ENCODE results near the gene AQP7.
"Not testable (repeated sequence)": the region's sequence is repeated elsewhere in the genome, so short reads cannot be mapped to it uniquely, and the experiment has no call there.

AQP7 gene

GRCh38 chr9:33402371-33402770 is at the start of gene AQP7:
AQP7 (minus strand) TSS chr9:33402568; CDS start chr9:33401262, 1,306 bp downstream.
- not testable (repeated sequence) for H3K27ac Mint-ChIP-seq; DNase-seq (ENCODE audit: low spot score in 2 of 2); ATAC-seq (ENCODE audit: low read depth); H3K36me3 Mint-ChIP-seq; H3K9me3 Mint-ChIP-seq; H3K4me1 Mint-ChIP-seq; H3K4me3 Mint-ChIP-seq
- H3K27me3 Mint-ChIP-seq, result peaks cover 14% of the 10 kb centered on the region

GRCh38 chr9:33450621-33451146 is 48.3 kb upstream of the AQP7 start:
- Mint-ChIP-seq H3K27ac (no peak overlapping the region), H3K4me3 (no peak overlapping the region), H3K4me1 (peaks cover 20% of the 10 kb centered on the region)

GRCh38 chr9:33449715-33450114 is 47.3 kb upstream of the AQP7 start:
- H3K27me3 Mint-ChIP-seq, result peaks cover 3% of the 10 kb centered on the region
- DNase-seq (ENCODE audit: low spot score in 2 of 2), result no peak

More at GRCh38 chr9:33450621-33451146, 48.3 kb upstream of the AQP7 start:
- ATAC-seq (ENCODE audit: low read depth) (no peak), DNase-seq (ENCODE audit: low spot score in 2 of 2) (no peak)
- Mint-ChIP-seq H3K9me3 (no peaks in the 10 kb centered on the region), H3K36me3 (no peaks in the 10 kb centered on the region), H3K27me3 (peaks cover 3% of the 10 kb centered on the region)

GRCh38 chr9:33447799-33448553 is 45.6 kb upstream of the AQP7 start:
- Mint-ChIP-seq H3K4me1 (peaks cover 20% of the 10 kb centered on the region), H3K36me3 (no peaks in the 10 kb centered on the region), H3K27ac (no peak overlapping the region), H3K27me3 (peaks cover 3% of the 10 kb centered on the region), H3K9me3 (no peaks in the 10 kb centered on the region), H3K4me3 (peak overlapping the region; percentile 90)
- ATAC-seq (ENCODE audit: low read depth) (no peak), DNase-seq (ENCODE audit: low spot score in 2 of 2) (no peak)

More at GRCh38 chr9:33449715-33450114, 47.3 kb upstream of the AQP7 start:
- no peaks in the 10 kb centered on the region for H3K36me3 Mint-ChIP-seq
- no peak overlapping the region for H3K27ac Mint-ChIP-seq
- H3K4me1 Mint-ChIP-seq, result peaks cover 20% of the 10 kb centered on the region
- no peak overlapping the region for H3K4me3 Mint-ChIP-seq
- no peaks in the 10 kb centered on the region for H3K9me3 Mint-ChIP-seq
- no peak for ATAC-seq (ENCODE audit: low read depth)

- peak; percentile 83 for ATAC-seq (ENCODE audit: low read depth)
- Mint-ChIP-seq H3K4me3 (peak within 1 kb of the TSS; percentile 90), H3K27ac (peak within 1 kb of the TSS; percentile 49), H3K4me1 (peaks cover 14% of the 10 kb centered on the region), H3K36me3 (no peaks in the 10 kb centered on the region), H3K27me3 (no peaks in the 10 kb centered on the region), H3K9me3 (no peaks in the 10 kb centered on the region)
- DNase-seq (ENCODE audit: low spot score in 2 of 2), result peak; percentile 41 to 45
Measured at GRCh38 chr9:33446946-33447798, 44.8 kb upstream of the AQP7 start, which contains the start of gene AQP3. AQP3 (minus strand) TSS chr9:33447593; CDS start chr9:33447530, 63 bp downstream.

- no peaks in the 10 kb centered on the region for H3K36me3 Mint-ChIP-seq
- H3K9me3 Mint-ChIP-seq, result no peaks in the 10 kb centered on the region
- ATAC-seq (ENCODE audit: low read depth) (peak; percentile 43), DNase-seq (ENCODE audit: low spot score in 2 of 2) (no peak)
- H3K27ac Mint-ChIP-seq, result peak overlapping the region; percentile 49
- peak overlapping the region; percentile 90 for H3K4me3 Mint-ChIP-seq
- no peaks in the 10 kb centered on the region for H3K27me3 Mint-ChIP-seq
- H3K4me1 Mint-ChIP-seq, result peaks cover 14% of the 10 kb centered on the region
Measured at GRCh38 chr9:33446240-33446945, 44.0 kb upstream of the AQP7 start.

- Mint-ChIP-seq H3K9me3 (no peaks in the 10 kb centered on the region), H3K36me3 (no peaks in the 10 kb centered on the region), H3K27ac (peak overlapping the region; percentile 16), H3K4me3 (no peak overlapping the region), H3K27me3 (no peaks in the 10 kb centered on the region), H3K4me1 (peaks cover 14% of the 10 kb centered on the region)
- DNase-seq (ENCODE audit: low spot score in 2 of 2) (no peak), ATAC-seq (ENCODE audit: low read depth) (no peak)
Measured at GRCh38 chr9:33445389-33446239, 43.2 kb upstream of the AQP7 start.

- Mint-ChIP-seq H3K4me3 (no peak overlapping the region), H3K36me3 (peaks cover 3% of the 10 kb centered on the region), H3K27me3 (no peaks in the 10 kb centered on the region), H3K9me3 (no peaks in the 10 kb centered on the region), H3K27ac (no peak overlapping the region), H3K4me1 (peaks cover 14% of the 10 kb centered on the region)
- DNase-seq (ENCODE audit: low spot score in 2 of 2) (no peak), ATAC-seq (ENCODE audit: low read depth) (no peak)
Measured at GRCh38 chr9:33443464-33444154, 41.2 kb upstream of the AQP7 start.

GRCh38 chr9:33443047-33443446 is 40.7 kb upstream of the AQP7 start:
- DNase-seq (ENCODE audit: low spot score in 2 of 2), result no peak
- no peaks in the 10 kb centered on the region for H3K27me3 Mint-ChIP-seq
- H3K4me3 Mint-ChIP-seq, result no peak overlapping the region
- H3K4me1 Mint-ChIP-seq, result peaks cover 14% of the 10 kb centered on the region
- no peak for ATAC-seq (ENCODE audit: low read depth)
- peaks cover 3% of the 10 kb centered on the region for H3K36me3 Mint-ChIP-seq
- no peak overlapping the region for H3K27ac Mint-ChIP-seq
- H3K9me3 Mint-ChIP-seq, result no peaks in the 10 kb centered on the region

GRCh38 chr9:33442125-33442524 is 39.8 kb upstream of the AQP7 start:
- no peak overlapping the region for H3K27ac Mint-ChIP-seq
- H3K4me1 Mint-ChIP-seq, result peaks cover 13% of the 10 kb centered on the region
- H3K27me3 Mint-ChIP-seq, result no peaks in the 10 kb centered on the region
- ATAC-seq (ENCODE audit: low read depth) (no peak), DNase-seq (ENCODE audit: low spot score in 2 of 2) (no peak)
- H3K9me3 Mint-ChIP-seq, result no peaks in the 10 kb centered on the region
- peaks cover 3% of the 10 kb centered on the region for H3K36me3 Mint-ChIP-seq
- H3K4me3 Mint-ChIP-seq, result no peak overlapping the region

- Mint-ChIP-seq H3K4me3 (no peak overlapping the region), H3K27me3 (peaks cover 3% of the 10 kb centered on the region), H3K4me1 (peaks cover 4% of the 10 kb centered on the region), H3K36me3 (peaks cover 3% of the 10 kb centered on the region), H3K27ac (no peak overlapping the region), H3K9me3 (no peaks in the 10 kb centered on the region)
- ATAC-seq (ENCODE audit: low read depth), result no peak
- DNase-seq (ENCODE audit: low spot score in 2 of 2), result no peak
Measured at GRCh38 chr9:33440609-33441008, 38.2 kb upstream of the AQP7 start.

GRCh38 chr9:33440204-33440603 is 37.8 kb upstream of the AQP7 start:
- H3K36me3 Mint-ChIP-seq, result peaks cover 3% of the 10 kb centered on the region
- no peaks in the 10 kb centered on the region for H3K9me3 Mint-ChIP-seq
- ATAC-seq (ENCODE audit: low read depth), result no peak

More at GRCh38 chr9:33440204-33440603, 37.8 kb upstream of the AQP7 start:
- Mint-ChIP-seq H3K27ac (no peak overlapping the region), H3K27me3 (peaks cover 3% of the 10 kb centered on the region), H3K4me1 (peaks cover 4% of the 10 kb centered on the region), H3K4me3 (no peak overlapping the region)
- no peak for DNase-seq (ENCODE audit: low spot score in 2 of 2)

Measured in memory B cell (primary cell).